Measurements from ENCODE around the gene MCOLN2.

Gene MCOLN2

GRCh38 chr1:84890566-84890965 lies 106.3 kb downstream of the MCOLN2 start:
- no peak for DNase-seq

- no peak for DNase-seq
These were observed 107.5 kb downstream of the MCOLN2 start for GRCh38 chr1:84889437-84889836.

GRCh38 chr1:84888753-84889152 lies 108.2 kb downstream of the MCOLN2 start:
- no peak for DNase-seq

GRCh38 chr1:84887261-84887934 lies 109.5 kb downstream of the MCOLN2 start:
- no peak for DNase-seq

GRCh38 chr1:84885469-84885868 lies 111.4 kb downstream of the MCOLN2 start:
- DNase-seq = no peak

- DNase-seq = no peak
These were observed 112.1 kb downstream of the MCOLN2 start for GRCh38 chr1:84884671-84885389.

- DNase-seq = no peak
These were observed 113.6 kb downstream of the MCOLN2 start for GRCh38 chr1:84883286-84883685.

- DNase-seq = no peak
These were observed 119.3 kb downstream of the MCOLN2 start for GRCh38 chr1:84877592-84877991.

- no peak for DNase-seq
These were observed 120.6 kb downstream of the MCOLN2 start for GRCh38 chr1:84876353-84876752.
